Measurements from ENCODE around the gene BEAN1. TPM values are rescaled to one million over a fixed set of nuclear protein-coding genes. Genes with fewer than 3 reads are reported as not detected.

Gene BEAN1
- total and polyA plus RNA-seq, 9 of the 15 experiments (the other 6 are each of a cell fraction or from before 2014, with no cell fraction given), result not detected

- TF ChIP-seq SAFB (IDR thresholded peaks at IDR 0.05; ENCODE audit: borderline replicate concordance, low read depth, low read length) (no peak), E4F1 (CRISPR knock-in tag; IDR thresholded peaks at IDR 0.05; ENCODE audit: borderline replicate concordance) (no peak), ZNF316 (IDR thresholded peaks at IDR 0.05) (peak; percentile 39), FOXK2 (conservative IDR thresholded peaks at IDR 0.05 in 1 of 2, IDR thresholded peaks at IDR 0.05 in 1 of 2; ENCODE audit: low read depth in 2 of 2) (peak; percentile 90 to 92), ZC3H8 (IDR thresholded peaks at IDR 0.05) (no peak), GABPB2 (CRISPR knock-in tag; conservative IDR thresholded peaks at IDR 0.05) (no peak), ZNF57 (CRISPR knock-in tag; IDR thresholded peaks at IDR 0.05) (no peak), THAP12 (CRISPR knock-in tag; IDR thresholded peaks at IDR 0.05) (no peak), CBX3 (IDR thresholded peaks at IDR 0.05; ENCODE audit: borderline replicate concordance in 1 of 2, low read length in 2 of 2) (no peak), HOXB6 (CRISPR knock-in tag; IDR thresholded peaks at IDR 0.05; ENCODE audit: borderline replicate concordance) (no peak), ZNF143 (CRISPR knock-in tag; IDR thresholded peaks at IDR 0.05) (no peak), BHLHE40 (IDR thresholded peaks at IDR 0.05; ENCODE audit: low read length) (peak; percentile 18; the same call in 1 of the 2 replicates), ZNF124 (CRISPR knock-in tag; IDR thresholded peaks at IDR 0.05) (no peak), ZNF23 (CRISPR knock-in tag; IDR thresholded peaks at IDR 0.05) (no peak), MEF2D (tag; conservative IDR thresholded peaks at IDR 0.05; ENCODE audit: low read depth) (0 out of 2 replicates have a peak, but pooled peaks have one; percentile 25), ZNF24 (IDR thresholded peaks at IDR 0.05) (no peak), CBFA2T3 (IDR thresholded peaks at IDR 0.05) (peak; percentile 73), SMAD1 (IDR thresholded peaks at IDR 0.05; ENCODE audit: low read depth, low read length, partially characterized antibody) (no peak), ETS2 (tag; IDR thresholded peaks at IDR 0.05; ENCODE audit: borderline replicate concordance, poor library complexity, severe bottlenecking) (no peak), ZNF830 (CRISPR knock-in tag; IDR thresholded peaks at IDR 0.05) (no peak)
- TF ChIP-seq, protein P1, sequence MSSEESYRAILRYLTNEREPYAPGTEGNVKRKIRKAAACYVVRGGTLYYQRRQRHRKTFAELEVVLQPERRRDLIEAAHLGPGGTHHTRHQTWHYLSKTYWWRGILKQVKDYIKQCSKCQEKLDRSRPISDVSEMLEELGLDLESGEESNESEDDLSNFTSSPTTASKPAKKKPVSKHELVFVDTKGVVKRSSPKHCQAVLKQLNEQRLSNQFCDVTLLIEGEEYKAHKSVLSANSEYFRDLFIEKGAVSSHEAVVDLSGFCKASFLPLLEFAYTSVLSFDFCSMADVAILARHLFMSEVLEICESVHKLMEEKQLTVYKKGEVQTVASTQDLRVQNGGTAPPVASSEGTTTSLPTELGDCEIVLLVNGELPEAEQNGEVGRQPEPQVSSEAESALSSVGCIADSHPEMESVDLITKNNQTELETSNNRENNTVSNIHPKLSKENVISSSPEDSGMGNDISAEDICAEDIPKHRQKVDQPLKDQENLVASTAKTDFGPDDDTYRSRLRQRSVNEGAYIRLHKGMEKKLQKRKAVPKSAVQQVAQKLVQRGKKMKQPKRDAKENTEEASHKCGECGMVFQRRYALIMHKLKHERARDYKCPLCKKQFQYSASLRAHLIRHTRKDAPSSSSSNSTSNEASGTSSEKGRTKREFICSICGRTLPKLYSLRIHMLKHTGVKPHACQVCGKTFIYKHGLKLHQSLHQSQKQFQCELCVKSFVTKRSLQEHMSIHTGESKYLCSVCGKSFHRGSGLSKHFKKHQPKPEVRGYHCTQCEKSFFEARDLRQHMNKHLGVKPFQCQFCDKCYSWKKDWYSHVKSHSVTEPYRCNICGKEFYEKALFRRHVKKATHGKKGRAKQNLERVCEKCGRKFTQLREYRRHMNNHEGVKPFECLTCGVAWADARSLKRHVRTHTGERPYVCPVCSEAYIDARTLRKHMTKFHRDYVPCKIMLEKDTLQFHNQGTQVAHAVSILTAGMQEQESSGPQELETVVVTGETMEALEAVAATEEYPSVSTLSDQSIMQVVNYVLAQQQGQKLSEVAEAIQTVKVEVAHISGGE (CRISPR knock-in tag; IDR thresholded peaks at IDR 0.05), result peak in 1 of 3 experiments; percentile 76; a peak in 2 of 6 replicates
Observed at GRCh38 chr16:66516808-66517585, 89.9 kb downstream of the BEAN1 start (continued).

Data from K562 (cell line).